Activated T-cell treated with anti-CD3 and anti-CD28 coated beads, Interleukin-2, amount 50 U/mL, for 24 hours (primary cell): ENCODE results near the gene RNF8.
"Not testable (repeated sequence)": the region's sequence is repeated elsewhere in the genome, so short reads cannot be mapped to it uniquely, and the experiment has no call there.

Experiments used
- DNase-seq: peaks from one replicate; pipeline ENCODE4 v3.0.0-alpha.2; 2020
- H3K27ac Mint-ChIP-seq: 2 replicates; pipeline ENCODE4 v1.8.0; 2020; ENCODE audit warnings: mild to moderate bottlenecking, mixed read lengths
- H3K27me3 Mint-ChIP-seq: 2 replicates; pipeline ENCODE4 v1.8.0; 2020; ENCODE audit warnings: mixed read lengths
- H3K36me3 Mint-ChIP-seq: 2 replicates; pipeline ENCODE4 v1.8.0; 2020; ENCODE audit warnings: low read depth, mixed read lengths
- H3K4me1 Mint-ChIP-seq: 2 replicates; pipeline ENCODE4 v1.8.0; 2020; ENCODE audit warnings: low read depth, mixed read lengths
- H3K4me3 Mint-ChIP-seq: 2 replicates; pipeline ENCODE4 v1.8.0; 2020; ENCODE audit warnings: mild to moderate bottlenecking, moderate library complexity, mixed read lengths
- H3K9me3 Mint-ChIP-seq: 2 replicates; pipeline ENCODE4 v1.8.0; 2020; ENCODE audit warnings: mixed read lengths

RNF8 gene

GRCh38 chr6:37426945-37427510, 73.2 kb downstream of the RNF8 start:
- no peaks in the 10 kb centered on the region for H3K36me3 Mint-ChIP-seq
- H3K27me3 Mint-ChIP-seq, result peaks cover 3% of the 10 kb centered on the region
- no peak overlapping the region for H3K27ac Mint-ChIP-seq
- DNase-seq, result no peak
- H3K9me3 Mint-ChIP-seq, result no peaks in the 10 kb centered on the region
- peaks cover 4% of the 10 kb centered on the region for H3K4me1 Mint-ChIP-seq
- no peak overlapping the region for H3K4me3 Mint-ChIP-seq

GRCh38 chr6:37429352-37429750, 75.6 kb downstream of the RNF8 start:
- no peak for DNase-seq
- peaks cover 8% of the 10 kb centered on the region for H3K36me3 Mint-ChIP-seq
- H3K9me3 Mint-ChIP-seq, result no peaks in the 10 kb centered on the region
- H3K4me3 Mint-ChIP-seq, result no peak overlapping the region
- no peak overlapping the region for H3K27ac Mint-ChIP-seq
- H3K27me3 Mint-ChIP-seq, result peaks cover 3% of the 10 kb centered on the region
- peaks cover 16% of the 10 kb centered on the region for H3K4me1 Mint-ChIP-seq

- no peak for DNase-seq
- H3K4me3 Mint-ChIP-seq, result peak overlapping the region; percentile 96
- H3K27ac Mint-ChIP-seq, result peak overlapping the region; percentile 98
- H3K36me3 Mint-ChIP-seq, result peaks cover 32% of the 10 kb centered on the region
- no peaks in the 10 kb centered on the region for H3K9me3 Mint-ChIP-seq
- H3K4me1 Mint-ChIP-seq, result peaks cover 42% of the 10 kb centered on the region
- H3K27me3 Mint-ChIP-seq, result peaks cover 3% of the 10 kb centered on the region
These were observed 78.8 kb downstream of the RNF8 start for GRCh38 chr6:37432590-37432915.

- peaks cover 37% of the 10 kb centered on the region for H3K36me3 Mint-ChIP-seq
- H3K9me3 Mint-ChIP-seq, result no peaks in the 10 kb centered on the region
- peaks cover 1% of the 10 kb centered on the region for H3K27me3 Mint-ChIP-seq
- peak within 1 kb of the TSS; percentile 96 for H3K4me3 Mint-ChIP-seq
- peak within 1 kb of the TSS; percentile 98 for H3K27ac Mint-ChIP-seq
- H3K4me1 Mint-ChIP-seq, result peaks cover 46% of the 10 kb centered on the region
- peak; percentile 98 for DNase-seq
These were observed 79.3 kb downstream of the RNF8 start, which contains the start of gene CMTR1 for GRCh38 chr6:37432916-37433656. Gene CMTR1 (plus strand): TSS chr6:37433221. CDS start chr6:37435630, 2,409 bp downstream.

GRCh38 chr6:37433657-37434271, 80.0 kb downstream of the RNF8 start:
- Mint-ChIP-seq H3K27ac (peak overlapping the region; percentile 98), H3K4me1 (peaks cover 51% of the 10 kb centered on the region), H3K27me3 (no peaks in the 10 kb centered on the region), H3K9me3 (no peaks in the 10 kb centered on the region), H3K36me3 (peaks cover 44% of the 10 kb centered on the region), H3K4me3 (peak overlapping the region; percentile 96)
- peak; percentile 55 for DNase-seq

- Mint-ChIP-seq H3K27me3 (no peaks in the 10 kb centered on the region), H3K36me3 (peaks cover 60% of the 10 kb centered on the region), H3K4me3 (peak overlapping the region; percentile 96), H3K27ac (peak overlapping the region; percentile 72), H3K9me3 (no peaks in the 10 kb centered on the region), H3K4me1 (peaks cover 60% of the 10 kb centered on the region)
- no peak for DNase-seq
These were observed 81.6 kb downstream of the RNF8 start for GRCh38 chr6:37435373-37435772.

- Mint-ChIP-seq H3K27me3 (no peaks in the 10 kb centered on the region), H3K4me3 (no peak overlapping the region), H3K4me1 (peaks cover 64% of the 10 kb centered on the region), H3K27ac (peak overlapping the region; percentile 72), H3K36me3 (peaks cover 64% of the 10 kb centered on the region), H3K9me3 (no peaks in the 10 kb centered on the region)
- DNase-seq, result no peak
These were observed 82.0 kb downstream of the RNF8 start for GRCh38 chr6:37435816-37436215.

GRCh38 chr6:37438930-37439329, 85.1 kb downstream of the RNF8 start:
- no peaks in the 10 kb centered on the region for H3K9me3 Mint-ChIP-seq
- H3K4me3 Mint-ChIP-seq, result no peak overlapping the region
- H3K36me3 Mint-ChIP-seq, result peaks cover 79% of the 10 kb centered on the region
- DNase-seq, result no peak
- peaks cover 74% of the 10 kb centered on the region for H3K4me1 Mint-ChIP-seq
- H3K27me3 Mint-ChIP-seq, result no peaks in the 10 kb centered on the region
- H3K27ac Mint-ChIP-seq, result peak overlapping the region; percentile 1

GRCh38 chr6:37441651-37442050, 87.9 kb downstream of the RNF8 start:
- no peaks in the 10 kb centered on the region for H3K27me3 Mint-ChIP-seq
- no peak for DNase-seq
- peak overlapping the region; percentile 72 for H3K27ac Mint-ChIP-seq
- H3K4me3 Mint-ChIP-seq, result no peak overlapping the region
- peaks cover 90% of the 10 kb centered on the region for H3K36me3 Mint-ChIP-seq
- no peaks in the 10 kb centered on the region for H3K9me3 Mint-ChIP-seq
- H3K4me1 Mint-ChIP-seq, result peaks cover 51% of the 10 kb centered on the region

GRCh38 chr6:37442416-37443215, 88.8 kb downstream of the RNF8 start:
- Mint-ChIP-seq H3K27ac (peak overlapping the region; percentile 88), H3K4me3 (peak overlapping the region; percentile 67), H3K27me3 (no peaks in the 10 kb centered on the region), H3K9me3 (no peaks in the 10 kb centered on the region), H3K36me3 (peaks cover 90% of the 10 kb centered on the region), H3K4me1 (peaks cover 44% of the 10 kb centered on the region)
- no peak for DNase-seq

- Mint-ChIP-seq H3K4me3 (peak overlapping the region; percentile 67), H3K27ac (peak overlapping the region; percentile 84), H3K4me1 (peaks cover 40% of the 10 kb centered on the region), H3K36me3 (peaks cover 90% of the 10 kb centered on the region)
- H3K27me3 Mint-ChIP-seq, DNase-seq, H3K9me3 Mint-ChIP-seq: not testable (repeated sequence)
These were observed 89.4 kb downstream of the RNF8 start for GRCh38 chr6:37443216-37443542.
